ENCODE measurements around the gene ANO1. TPM values are rescaled to one million over a fixed set of nuclear protein-coding genes. Genes with fewer than 3 reads are reported as not detected.

ANO1 gene
- total RNA-seq, 1 experiment from 2014 or later, result 0.37 TPM

GRCh38 chr11:70137383-70137782 is 59.3 kb downstream of the ANO1 start:
- DNase-seq (ENCODE audit: low spot score), result no peak

GRCh38 chr11:70138403-70138802 is 60.3 kb downstream of the ANO1 start:
- DNase-seq (ENCODE audit: low spot score), result no peak

GRCh38 chr11:70139785-70140410 is 61.8 kb downstream of the ANO1 start:
- no peak for DNase-seq (ENCODE audit: low spot score)

DNA sequence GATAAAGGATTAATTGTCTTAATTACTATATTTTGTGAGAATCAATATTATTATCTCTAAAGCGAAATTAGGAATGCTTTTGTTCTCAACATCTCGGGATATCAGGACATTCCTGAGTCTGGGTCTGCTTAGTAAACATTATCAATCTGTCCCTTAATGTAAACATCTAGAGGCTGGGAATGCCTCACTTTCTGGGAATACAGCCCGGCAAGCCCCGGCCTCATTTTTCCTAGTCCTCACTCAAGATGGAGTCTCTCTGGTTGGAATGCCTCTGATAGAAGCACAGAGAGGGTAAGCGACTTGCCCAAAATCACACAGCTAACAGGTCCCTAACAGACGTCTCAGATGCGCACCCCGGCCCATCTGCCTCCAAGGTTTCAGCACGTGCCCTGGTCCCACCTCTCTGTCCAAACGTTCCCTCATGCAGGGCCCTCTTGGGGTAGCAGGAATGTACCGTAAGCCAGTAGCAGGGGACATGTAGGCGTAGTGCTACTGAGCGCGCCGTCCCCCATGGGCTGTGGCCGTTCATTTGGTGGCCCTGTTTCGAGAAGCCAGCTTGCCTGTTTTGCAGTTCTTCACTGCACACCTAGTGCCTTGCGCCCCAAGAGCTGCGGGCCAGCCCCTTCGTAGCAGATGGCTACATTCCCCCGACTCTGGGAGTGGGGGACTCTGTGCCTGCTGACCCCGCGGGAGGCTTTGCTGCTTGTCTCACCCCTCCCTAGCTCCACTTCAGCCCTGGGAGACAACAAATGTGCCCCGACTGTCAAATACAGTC is 62.8 kb downstream of the ANO1 start:
- no peak for DNase-seq (ENCODE audit: low spot score)

DNA sequence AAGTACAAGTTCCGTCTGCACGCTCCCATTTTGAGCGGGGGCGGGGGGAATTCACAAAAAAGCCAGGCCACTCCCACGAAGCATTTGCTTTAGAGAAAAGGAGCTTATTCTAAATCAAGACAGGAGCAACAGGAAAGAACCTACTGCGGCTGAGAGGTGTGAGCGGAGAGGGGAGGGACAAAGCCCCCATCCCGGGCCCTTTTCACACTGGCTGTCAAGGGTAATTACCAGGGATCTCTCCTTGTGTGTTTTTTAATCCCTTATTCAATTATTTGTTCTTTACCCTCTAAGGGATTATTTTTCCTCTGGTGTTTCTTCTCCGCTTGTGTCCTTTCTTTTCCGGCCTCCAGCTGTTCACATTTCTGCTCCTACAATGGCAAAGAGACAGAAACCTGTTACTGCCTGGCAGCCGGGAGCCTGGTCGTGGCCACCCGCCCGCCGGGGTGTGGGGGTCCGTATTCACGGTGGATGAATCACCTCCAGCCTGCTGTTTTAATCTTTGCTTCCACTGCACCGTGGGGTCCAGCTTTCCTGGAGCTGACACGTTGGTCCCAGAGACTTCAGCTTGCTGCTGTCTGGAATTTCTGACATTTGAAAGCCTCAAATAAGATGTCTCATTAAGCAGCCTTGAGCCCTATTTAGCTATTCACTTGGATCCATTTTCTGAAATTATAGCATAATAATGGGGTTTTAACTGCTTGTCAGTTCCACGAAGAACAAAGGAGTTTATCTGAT is 63.5 kb downstream of the ANO1 start:
- DNase-seq (ENCODE audit: low spot score), result no peak

- no peak for DNase-seq (ENCODE audit: low spot score)
Measured at GRCh38 chr11:70142221-70142875, 64.2 kb downstream of the ANO1 start.

GRCh38 chr11:70144262-70144661 is 66.1 kb downstream of the ANO1 start:
- no peak for DNase-seq (ENCODE audit: low spot score)

DNA sequence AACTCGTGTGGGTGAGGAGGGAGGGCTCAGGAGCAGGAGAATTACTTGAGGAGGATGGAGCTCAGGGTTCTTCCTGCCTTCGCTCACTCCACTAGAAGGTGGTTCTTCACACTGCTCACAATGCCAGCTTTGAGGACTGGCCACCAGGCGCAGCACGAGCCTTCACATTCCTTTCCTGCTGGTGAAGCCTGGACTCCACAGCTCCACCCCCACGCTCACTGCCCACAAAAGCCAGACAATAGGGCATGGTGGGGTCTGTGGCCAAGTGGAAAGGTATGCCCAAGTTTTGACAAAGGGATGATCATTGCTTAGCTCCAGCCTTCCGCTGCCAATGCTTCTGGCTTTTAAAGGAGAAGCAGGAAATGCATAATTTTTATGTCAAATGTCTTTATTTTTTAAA is 67.0 kb downstream of the ANO1 start:
- DNase-seq (ENCODE audit: low spot score), result no peak

- DNase-seq (ENCODE audit: low spot score), result no peak
Measured at GRCh38 chr11:70145841-70146240, 67.7 kb downstream of the ANO1 start.

GRCh38 chr11:70146299-70146698 is 68.2 kb downstream of the ANO1 start:
- DNase-seq (ENCODE audit: low spot score), result no peak

DNA sequence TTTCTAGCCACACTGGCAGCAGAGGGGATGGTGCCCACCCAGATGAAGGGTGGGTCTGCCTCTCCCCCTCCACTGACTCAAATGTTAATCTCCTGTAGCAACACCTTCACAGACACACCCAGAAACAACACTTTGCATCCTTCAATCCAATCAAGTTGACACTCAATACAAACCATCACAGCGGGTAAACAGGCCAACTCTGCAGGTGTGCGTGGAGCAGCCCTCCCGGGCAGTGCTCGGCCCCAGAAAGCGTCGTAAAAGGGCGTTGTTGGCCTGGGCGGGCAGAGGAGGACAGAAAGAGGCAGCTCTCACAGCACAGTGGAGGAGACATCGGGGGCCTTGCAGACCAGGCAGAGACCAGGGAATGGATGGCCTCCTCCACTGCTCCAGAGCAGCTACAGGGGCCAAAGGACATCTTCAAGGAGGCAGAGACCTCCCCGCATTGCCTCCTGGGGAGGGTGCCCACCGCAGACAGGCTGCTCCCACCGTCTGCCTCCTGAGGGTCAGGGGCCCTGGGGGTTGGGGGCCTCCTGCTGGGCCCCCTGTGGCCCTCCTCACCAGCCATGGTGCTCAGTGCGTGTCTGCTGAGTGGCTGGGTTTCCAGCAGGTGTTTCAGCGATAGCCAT is 68.9 kb downstream of the ANO1 start:
- no peak for DNase-seq (ENCODE audit: low spot score)

GRCh38 chr11:70147668-70148067 is 69.6 kb downstream of the ANO1 start:
- DNase-seq (ENCODE audit: low spot score), result no peak

DNA sequence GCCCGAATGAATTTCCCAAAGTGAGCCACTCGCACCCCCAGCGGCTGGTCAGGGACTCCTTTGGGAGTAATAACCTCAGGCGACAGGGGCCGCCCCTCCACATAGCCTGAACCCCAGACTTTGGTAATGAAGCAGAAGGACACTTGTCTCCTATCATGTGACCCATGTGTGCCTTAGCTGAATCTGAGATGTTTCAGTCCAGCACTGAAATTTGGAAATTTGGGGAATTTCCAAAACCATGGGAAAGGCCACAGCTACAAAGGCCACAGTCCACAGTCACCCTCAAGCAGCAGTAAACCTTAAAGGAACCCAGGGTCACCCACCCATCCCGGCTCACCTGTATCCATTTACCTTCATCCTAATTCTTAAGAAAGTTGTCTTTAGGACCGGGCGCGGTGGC is 73.6 kb downstream of the ANO1 start:
- no peak for DNase-seq (ENCODE audit: low spot score)

GRCh38 chr11:70153133-70153727 is 75.1 kb downstream of the ANO1 start:
- DNase-seq (ENCODE audit: low spot score), result no peak

DNA sequence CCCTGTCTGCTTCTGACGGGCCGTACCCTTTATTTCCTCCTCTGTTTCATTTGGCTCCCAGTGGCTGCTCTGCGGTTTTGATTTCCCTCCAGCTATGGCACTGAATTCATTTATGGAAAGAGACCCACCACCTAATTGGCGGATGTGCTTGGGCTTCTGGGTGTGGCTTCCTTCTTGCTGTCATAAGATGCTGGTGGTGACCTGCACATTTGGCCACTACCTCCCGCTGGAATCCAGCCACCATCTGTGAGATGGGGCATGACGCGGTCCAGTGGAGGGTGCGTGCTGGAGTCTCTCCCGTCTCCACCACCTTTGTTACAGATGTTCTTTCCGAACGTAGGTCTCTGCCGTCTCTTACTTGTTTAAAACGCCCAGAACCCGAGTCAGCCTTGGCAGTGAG is 77.3 kb downstream of the ANO1 start:
- DNase-seq (ENCODE audit: low spot score), result no peak

DNA sequence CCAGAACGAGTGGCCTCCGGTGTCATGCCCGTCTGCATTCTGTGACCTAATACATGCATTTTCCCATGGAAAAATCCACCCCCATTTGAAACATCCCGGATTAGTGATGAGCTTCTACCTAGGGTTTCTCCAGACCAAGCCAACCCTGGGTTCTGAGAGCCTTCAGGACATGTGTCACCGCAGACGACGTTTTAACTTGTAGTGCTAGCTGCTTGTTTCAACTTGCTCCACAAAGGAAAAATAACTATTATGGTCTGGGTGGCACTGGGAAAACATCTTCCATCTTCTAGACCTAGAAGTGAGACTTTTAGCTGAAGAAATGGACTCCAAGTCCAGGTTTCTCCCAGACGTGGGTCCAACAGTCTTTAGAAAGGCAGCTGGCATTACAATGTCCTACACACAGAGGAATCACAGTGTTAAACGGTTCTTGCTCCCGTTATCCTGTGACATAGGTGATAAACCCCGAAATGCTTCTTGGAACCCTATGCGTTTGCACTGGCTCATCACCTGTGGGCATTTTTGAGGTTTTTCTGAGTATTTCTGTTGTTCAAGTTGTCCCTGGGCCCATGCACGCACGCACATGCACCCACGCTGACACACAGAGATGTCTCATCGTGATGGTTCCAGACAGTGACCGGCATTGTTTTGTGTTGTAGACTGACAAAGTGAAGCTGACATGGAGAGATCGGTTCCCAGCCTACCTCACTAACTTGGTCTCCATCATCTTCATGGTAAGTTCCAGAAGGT is 78.3 kb downstream of the ANO1 start:
- no peak for DNase-seq (ENCODE audit: low spot score)

GRCh38 chr11:70158201-70158600 is 80.1 kb downstream of the ANO1 start:
- DNase-seq (ENCODE audit: low spot score), result peak; percentile 89

DNA sequence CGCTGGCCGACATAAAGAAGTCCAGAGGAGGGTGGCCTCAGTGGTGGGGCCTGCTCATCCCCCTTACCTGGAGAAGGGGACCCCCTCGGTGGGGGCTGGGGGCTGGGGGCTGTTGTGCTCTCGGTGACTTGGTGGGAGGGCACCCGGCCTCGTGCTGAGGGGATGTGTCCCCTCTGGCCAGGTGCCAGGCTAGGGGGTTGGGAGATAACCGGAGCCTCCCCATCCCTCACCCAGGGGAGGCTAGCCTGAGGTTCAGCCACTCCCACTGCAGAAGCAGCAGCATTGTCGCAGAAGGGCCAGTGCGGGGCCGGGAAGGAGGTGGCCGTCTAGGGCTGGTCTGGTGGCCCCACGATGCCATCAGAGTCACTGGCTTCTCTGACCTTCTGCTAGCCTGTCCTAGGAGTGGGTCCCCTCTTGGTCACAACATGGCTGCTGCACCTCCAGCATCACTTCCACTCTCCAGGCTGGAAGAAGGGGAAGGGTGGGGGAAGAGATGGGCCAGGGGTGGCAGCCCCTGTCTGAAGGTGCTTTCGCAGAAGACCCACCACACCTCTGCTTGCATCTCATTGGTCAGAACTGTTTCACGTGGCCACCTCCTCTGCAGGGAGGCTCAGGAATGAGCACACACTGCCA is 80.8 kb downstream of the ANO1 start:
- no peak for DNase-seq (ENCODE audit: low spot score)

DNA sequence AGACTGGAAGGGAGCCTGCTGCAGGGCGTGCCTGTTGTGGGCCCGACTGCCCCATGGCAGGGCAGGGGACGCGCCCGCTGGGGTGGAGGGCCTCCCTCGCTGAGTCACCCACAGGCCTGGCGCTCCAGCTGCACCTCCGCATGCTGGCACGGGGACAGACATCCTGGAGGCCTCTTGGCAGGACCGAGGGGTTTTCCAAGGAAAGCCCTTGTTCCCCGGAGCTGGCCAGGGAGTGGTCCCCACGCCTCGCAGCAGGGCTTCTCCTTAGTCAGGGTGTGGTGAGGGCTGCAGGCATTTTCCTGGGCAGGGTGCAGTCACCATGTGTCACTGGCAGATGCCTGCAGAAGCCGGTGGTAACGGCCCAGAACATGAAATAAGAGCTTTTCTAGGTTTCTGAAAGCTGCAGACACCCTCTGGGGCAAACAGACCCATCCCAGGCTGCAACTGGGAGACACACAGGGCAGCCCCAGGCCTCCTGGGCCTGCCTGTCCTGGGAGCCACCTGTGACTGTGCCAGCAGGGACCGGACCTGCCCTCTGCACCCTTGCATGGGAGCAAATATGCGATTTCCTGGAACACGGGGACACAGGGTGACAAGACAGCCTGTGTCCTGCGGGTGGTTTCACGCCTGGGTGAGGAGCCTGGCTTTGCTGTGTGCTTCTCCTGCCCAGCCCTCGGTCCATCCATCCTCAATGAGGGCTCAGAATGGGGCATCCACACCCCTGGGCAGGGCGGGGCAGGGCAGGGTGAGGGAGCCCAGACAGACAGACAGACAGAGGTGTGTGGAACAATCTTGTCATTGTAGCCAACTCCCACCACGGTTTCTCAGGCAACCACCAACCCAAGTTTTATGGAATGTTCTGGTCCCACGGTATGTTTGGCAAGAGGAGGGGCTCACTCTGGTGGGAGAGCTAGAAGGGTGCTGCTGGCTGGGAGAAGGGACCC is 81.8 kb downstream of the ANO1 start:
- DNase-seq (ENCODE audit: low spot score), result peak; percentile 90

Data from H4 (cell line).